ENCODE results near the gene CBX1. TPM values are rescaled to one million over a fixed set of nuclear protein-coding genes. Genes with fewer than 3 reads are reported as not detected.

The CBX1 gene
- total and polyA plus RNA-seq, 2 of the 13 experiments (the other 11 are each of a cell fraction or from before 2014, with no cell fraction given), result 17.8 to 108 TPM

DNA sequence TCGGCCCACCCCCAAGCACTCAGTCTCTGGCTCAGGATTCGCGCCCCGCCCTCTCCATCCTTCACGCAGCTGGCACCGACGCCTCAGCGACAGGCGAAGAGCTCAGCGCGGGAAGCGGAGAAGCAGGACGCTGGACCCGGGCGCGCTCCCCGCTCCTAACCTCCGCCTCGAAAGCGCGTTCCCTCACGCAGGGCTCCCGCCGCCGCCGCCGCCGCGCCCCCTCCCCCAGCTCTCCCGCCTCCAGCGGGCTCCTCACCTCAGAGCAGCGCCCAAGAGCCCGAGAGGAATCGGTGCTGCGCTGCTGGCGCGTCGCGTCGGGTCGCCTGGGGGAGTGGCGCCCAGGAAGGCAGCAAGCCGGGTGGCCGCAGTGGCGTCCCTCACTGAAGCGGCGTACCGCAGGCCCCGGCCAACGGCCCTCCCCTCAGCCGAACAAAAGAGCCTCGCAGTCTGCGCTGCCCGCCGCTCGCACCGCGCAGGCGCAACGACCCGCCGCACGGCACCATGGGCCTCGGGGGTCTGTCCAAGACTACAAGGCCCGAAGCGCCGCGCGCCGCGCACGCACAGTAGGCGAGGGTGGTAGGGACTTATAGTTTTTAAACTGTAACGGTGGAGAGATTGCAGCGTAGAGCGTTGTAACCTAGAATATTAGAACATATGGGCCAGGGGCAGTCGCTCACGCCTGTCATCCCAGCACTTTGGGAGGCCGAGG lies at the start of gene CBX1 (continued):
- TF ChIP-seq, protein P1, sequence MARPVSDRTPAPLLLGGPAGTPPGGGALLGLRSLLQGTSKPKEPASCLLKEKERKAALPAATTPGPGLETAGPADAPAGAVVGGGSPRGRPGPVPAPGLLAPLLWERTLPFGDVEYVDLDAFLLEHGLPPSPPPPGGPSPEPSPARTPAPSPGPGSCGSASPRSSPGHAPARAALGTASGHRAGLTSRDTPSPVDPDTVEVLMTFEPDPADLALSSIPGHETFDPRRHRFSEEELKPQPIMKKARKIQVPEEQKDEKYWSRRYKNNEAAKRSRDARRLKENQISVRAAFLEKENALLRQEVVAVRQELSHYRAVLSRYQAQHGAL (CRISPR knock-in tag; IDR thresholded peaks at IDR 0.05; ENCODE audit: not compliant biosample characterization), result peak; percentile 72
- TF ChIP-seq KAT7 (CRISPR knock-in tag; IDR thresholded peaks at IDR 0.05; ENCODE audit: borderline replicate concordance) (peak; percentile 82; the same call in 1 of the 2 replicates), ZNF577 (CRISPR knock-in tag; IDR thresholded peaks at IDR 0.05; ENCODE audit: borderline replicate concordance, low read depth) (0 out of 2 replicates have a peak, but pooled peaks have one; percentile 38), ZNF382 (CRISPR knock-in tag; IDR thresholded peaks at IDR 0.05; ENCODE audit: borderline replicate concordance) (no peak), SNAI1 (CRISPR knock-in tag; IDR thresholded peaks at IDR 0.05; ENCODE audit: borderline replicate concordance) (peak; percentile 95), FOXA1 (IDR thresholded peaks at IDR 0.05) (no peak), FOXA1 (CRISPR knock-in tag; IDR thresholded peaks at IDR 0.05) (no peak), MYC (CRISPR knock-in tag; IDR thresholded peaks at IDR 0.05; ENCODE audit: borderline replicate concordance) (peak; percentile 82), ZBTB38 (CRISPR knock-in tag; IDR thresholded peaks at IDR 0.05) (peak; percentile 87), MAFK (conservative IDR thresholded peaks at IDR 0.05 in 1 of 2, IDR thresholded peaks at IDR 0.05 in 1 of 2; ENCODE audit: low read length in 2 of 2) (no peak), ZNF660 (CRISPR knock-in tag; IDR thresholded peaks at IDR 0.05; ENCODE audit: borderline replicate concordance, low read depth) (no peak), ZNF557 (CRISPR knock-in tag; IDR thresholded peaks at IDR 0.05) (0 out of 2 replicates have a peak, but pooled peaks have one; percentile 54), ZNF17 (CRISPR knock-in tag; IDR thresholded peaks at IDR 0.05) (no peak), ZBTB1 (CRISPR knock-in tag; IDR thresholded peaks at IDR 0.05; ENCODE audit: borderline replicate concordance) (no peak)
- TF ChIP-seq, protein P2, sequence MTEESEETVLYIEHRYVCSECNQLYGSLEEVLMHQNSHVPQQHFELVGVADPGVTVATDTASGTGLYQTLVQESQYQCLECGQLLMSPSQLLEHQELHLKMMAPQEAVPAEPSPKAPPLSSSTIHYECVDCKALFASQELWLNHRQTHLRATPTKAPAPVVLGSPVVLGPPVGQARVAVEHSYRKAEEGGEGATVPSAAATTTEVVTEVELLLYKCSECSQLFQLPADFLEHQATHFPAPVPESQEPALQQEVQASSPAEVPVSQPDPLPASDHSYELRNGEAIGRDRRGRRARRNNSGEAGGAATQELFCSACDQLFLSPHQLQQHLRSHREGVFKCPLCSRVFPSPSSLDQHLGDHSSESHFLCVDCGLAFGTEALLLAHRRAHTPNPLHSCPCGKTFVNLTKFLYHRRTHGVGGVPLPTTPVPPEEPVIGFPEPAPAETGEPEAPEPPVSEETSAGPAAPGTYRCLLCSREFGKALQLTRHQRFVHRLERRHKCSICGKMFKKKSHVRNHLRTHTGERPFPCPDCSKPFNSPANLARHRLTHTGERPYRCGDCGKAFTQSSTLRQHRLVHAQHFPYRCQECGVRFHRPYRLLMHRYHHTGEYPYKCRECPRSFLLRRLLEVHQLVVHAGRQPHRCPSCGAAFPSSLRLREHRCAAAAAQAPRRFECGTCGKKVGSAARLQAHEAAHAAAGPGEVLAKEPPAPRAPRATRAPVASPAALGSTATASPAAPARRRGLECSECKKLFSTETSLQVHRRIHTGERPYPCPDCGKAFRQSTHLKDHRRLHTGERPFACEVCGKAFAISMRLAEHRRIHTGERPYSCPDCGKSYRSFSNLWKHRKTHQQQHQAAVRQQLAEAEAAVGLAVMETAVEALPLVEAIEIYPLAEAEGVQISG (CRISPR knock-in tag; IDR thresholded peaks at IDR 0.05), result peak; percentile 84
- TF ChIP-seq, protein P3, sequence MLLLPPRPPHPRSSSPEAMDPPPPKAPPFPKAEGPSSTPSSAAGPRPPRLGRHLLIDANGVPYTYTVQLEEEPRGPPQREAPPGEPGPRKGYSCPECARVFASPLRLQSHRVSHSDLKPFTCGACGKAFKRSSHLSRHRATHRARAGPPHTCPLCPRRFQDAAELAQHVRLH (CRISPR knock-in tag; IDR thresholded peaks at IDR 0.05; ENCODE audit: borderline replicate concordance, low read depth), result peak; percentile 61; the same call in 1 of the 2 replicates
- TF ChIP-seq, protein P4, sequence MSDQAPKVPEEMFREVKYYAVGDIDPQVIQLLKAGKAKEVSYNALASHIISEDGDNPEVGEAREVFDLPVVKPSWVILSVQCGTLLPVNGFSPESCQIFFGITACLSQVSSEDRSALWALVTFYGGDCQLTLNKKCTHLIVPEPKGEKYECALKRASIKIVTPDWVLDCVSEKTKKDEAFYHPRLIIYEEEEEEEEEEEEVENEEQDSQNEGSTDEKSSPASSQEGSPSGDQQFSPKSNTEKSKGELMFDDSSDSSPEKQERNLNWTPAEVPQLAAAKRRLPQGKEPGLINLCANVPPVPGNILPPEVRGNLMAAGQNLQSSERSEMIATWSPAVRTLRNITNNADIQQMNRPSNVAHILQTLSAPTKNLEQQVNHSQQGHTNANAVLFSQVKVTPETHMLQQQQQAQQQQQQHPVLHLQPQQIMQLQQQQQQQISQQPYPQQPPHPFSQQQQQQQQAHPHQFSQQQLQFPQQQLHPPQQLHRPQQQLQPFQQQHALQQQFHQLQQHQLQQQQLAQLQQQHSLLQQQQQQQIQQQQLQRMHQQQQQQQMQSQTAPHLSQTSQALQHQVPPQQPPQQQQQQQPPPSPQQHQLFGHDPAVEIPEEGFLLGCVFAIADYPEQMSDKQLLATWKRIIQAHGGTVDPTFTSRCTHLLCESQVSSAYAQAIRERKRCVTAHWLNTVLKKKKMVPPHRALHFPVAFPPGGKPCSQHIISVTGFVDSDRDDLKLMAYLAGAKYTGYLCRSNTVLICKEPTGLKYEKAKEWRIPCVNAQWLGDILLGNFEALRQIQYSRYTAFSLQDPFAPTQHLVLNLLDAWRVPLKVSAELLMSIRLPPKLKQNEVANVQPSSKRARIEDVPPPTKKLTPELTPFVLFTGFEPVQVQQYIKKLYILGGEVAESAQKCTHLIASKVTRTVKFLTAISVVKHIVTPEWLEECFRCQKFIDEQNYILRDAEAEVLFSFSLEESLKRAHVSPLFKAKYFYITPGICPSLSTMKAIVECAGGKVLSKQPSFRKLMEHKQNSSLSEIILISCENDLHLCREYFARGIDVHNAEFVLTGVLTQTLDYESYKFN (CRISPR knock-in tag; conservative IDR thresholded peaks at IDR 0.05), result peak; percentile 58
